HepG2 (cell line): ENCODE data around the gene PLEKHG2. TPM values are rescaled to one million over a fixed set of nuclear protein-coding genes. Genes with fewer than 3 reads are reported as not detected.

Experiments used
- CCAR2 ChIP-seq: fragments of 200-400 bp; formaldehyde crosslinking; optimal IDR thresholded peaks from 2 replicates; pipeline ENCODE3; 2018; ENCODE audit warnings: low read depth, mild to moderate bottlenecking, low read length, moderate library complexity
- ELK4 ChIP-seq: sonication (generic); formaldehyde crosslinking; IDR thresholded peaks from 2 replicates; pipeline ENCODE4 v1.9.0; 2021; ENCODE audit warnings: missing genetic modification reagents, borderline replicate concordance
- MLXIP ChIP-seq: sonication (generic); formaldehyde crosslinking; IDR thresholded peaks from 2 replicates; pipeline ENCODE4 v1.9.0; 2021; ENCODE audit warnings: missing genetic modification reagents, borderline replicate concordance
- POLR2A ChIP-seq, 2 experiments: IDR thresholded peaks; 2 replicates each; pipeline ENCODE4 v1.6.1; 2011; ENCODE audit warnings: low read depth in 2 of 2, low read length in 2 of 2, mild to moderate bottlenecking in 1 of 2, moderate library complexity in 1 of 2; ENCODE audit not compliant: insufficient read depth in 1 of 2
- SMYD3 ChIP-seq: sonication (generic); formaldehyde crosslinking; IDR thresholded peaks from 2 replicates; pipeline ENCODE4 v1.8.1; 2023; ENCODE audit warnings: mild to moderate bottlenecking, missing genetic modification reagents
- ZHX2 ChIP-seq, 2 experiments: sonication (generic) in 1 of 2; formaldehyde crosslinking in 1 of 2; IDR thresholded peaks; 2 replicates each; pipeline versions ENCODE4 v1.6.1 to v1.9.0; 2014 to 2022; ENCODE audit warnings: antibody characterized with exemption in 1 of 2, borderline replicate concordance in 1 of 2, inconsistent platforms in 1 of 2, low read depth in 1 of 2, missing genetic modification reagents in 1 of 2
- ZNF160 ChIP-seq: sonication (generic); formaldehyde crosslinking; IDR thresholded peaks from 2 replicates; pipeline ENCODE4 v1.8.0; 2022; ENCODE audit warnings: mild to moderate bottlenecking, inconsistent platforms, missing genetic modification reagents
- ZNF235 ChIP-seq: sonication (generic); formaldehyde crosslinking; IDR thresholded peaks from 2 replicates; pipeline ENCODE4 v1.8.1; 2023; ENCODE audit warnings: mild to moderate bottlenecking, missing genetic modification reagents, borderline replicate concordance
- ZNF276 ChIP-seq: sonication (generic); formaldehyde crosslinking; IDR thresholded peaks from 2 replicates; pipeline ENCODE4 v1.4.0; 2020; ENCODE audit warnings: mild to moderate bottlenecking, low read depth, missing genetic modification reagents
- ZNF292 ChIP-seq: sonication (generic); formaldehyde crosslinking; IDR thresholded peaks from 2 replicates; pipeline ENCODE4 v1.8.1; 2022; ENCODE audit warnings: mild to moderate bottlenecking, low read depth, missing genetic modification reagents, borderline replicate concordance
- ZNF326 ChIP-seq: sonication (generic); formaldehyde crosslinking; IDR thresholded peaks from 2 replicates; pipeline ENCODE4 v1.4.0; 2020; ENCODE audit warnings: missing genetic modification reagents, borderline replicate concordance
- ZNF567 ChIP-seq: sonication (generic); formaldehyde crosslinking; IDR thresholded peaks from 2 replicates; pipeline ENCODE4 v1.8.1; 2023; ENCODE audit warnings: mild to moderate bottlenecking, missing genetic modification reagents, borderline replicate concordance
- ZNF782 ChIP-seq: sonication (generic); formaldehyde crosslinking; IDR thresholded peaks from 2 replicates; pipeline ENCODE4 v1.4.0; 2020; ENCODE audit warnings: missing genetic modification reagents, mild to moderate bottlenecking, borderline replicate concordance
- ZNF891 ChIP-seq: sonication (generic); formaldehyde crosslinking; IDR thresholded peaks from 2 replicates; pipeline ENCODE4 v1.5.0; 2020; ENCODE audit warnings: mild to moderate bottlenecking, missing genetic modification reagents
- polyA plus RNA-seq, 8 experiments: library from polyadenylated mRNA; depleted of rRNA in 3 of 8; stranded (reverse) in 7 of 8; unstranded in 1 of 8; fragments of >200 nt; fragmentation: Illumina TruSeq in 4 of 8; extraction: Trizol in 4 of 8; gene quantifications; 2 replicates each; pipeline versions ENCODE4 v1.2.1 to v1.2.3, GENCODE V29; 2011 to 2016; ENCODE audit warnings: low read depth in 4 of 8, missing spikeins in 1 of 8, mixed read lengths in 1 of 8; ENCODE audit not compliant: insufficient read depth in 1 of 8
- total RNA-seq, 5 experiments: library from RNA; depleted of rRNA; stranded (reverse); fragments of >200 nt; fragmentation: Illumina TruSeq; extraction: Trizol; gene quantifications; 2 replicates each; pipeline ENCODE4 v1.2.3, GENCODE V29; 2016; ENCODE audit warnings: low read depth in 1 of 5

The PLEKHG2 gene
- total and polyA plus RNA-seq, 2 of the 13 experiments (the other 11 are each of a cell fraction or from before 2014, with no cell fraction given), result 3.6 to 6.8 TPM

GRCh38 chr19:39410017-39410830 is 2.2 kb upstream of the PLEKHG2 start (continued):
- TF ChIP-seq ZHX2 (IDR thresholded peaks at IDR 0.05; ENCODE audit: low read depth), result no peak
- no peak for TF ChIP-seq ZHX2 (CRISPR knock-in tag; IDR thresholded peaks at IDR 0.05; ENCODE audit: borderline replicate concordance)
- no peak for TF ChIP-seq ZNF326 (CRISPR knock-in tag)
- TF ChIP-seq ZNF891 (CRISPR knock-in tag), result no peak
- TF ChIP-seq POLR2A (IDR thresholded peaks at IDR 0.05; ENCODE audit: insufficient read depth in 1 of 2, low read depth in 2 of 2, low read length in 2 of 2), result peak; percentile 21 to 51; a peak in 2 of 4 replicates
- TF ChIP-seq ZNF160 (CRISPR knock-in tag), result no peak
- TF ChIP-seq ZNF276 (CRISPR knock-in tag), result 0 out of 2 replicates have a peak, but pooled peaks have one; percentile 40
- TF ChIP-seq SMYD3, result no peak
- no peak for TF ChIP-seq CCAR2
- no peak; the same call in 1 of the 2 replicates for TF ChIP-seq ZNF235 (CRISPR knock-in tag)
- no peak for TF ChIP-seq ZNF567
- no peak for TF ChIP-seq MLXIP (CRISPR knock-in tag)
- TF ChIP-seq ELK4 (CRISPR knock-in tag), result no peak
- no peak for TF ChIP-seq ZNF292
- TF ChIP-seq ZNF782 (CRISPR knock-in tag), result peak; percentile 36; the same call in 1 of the 2 replicates
